A549 (cell line): ENCODE measurements around the gene CCR9. TPM values are rescaled to one million over a fixed set of nuclear protein-coding genes. Genes with fewer than 3 reads are reported as not detected.

Experiments used
- ATAC-seq, 2 experiments: fragments of 200-7000 bp in 1 of 2; fragments of >200 bp in 1 of 2; cut with Nextera tagmentation in 1 of 2; cut with Tn5 transposase in 1 of 2; 3 replicates each; pipeline versions ENCODE4 v1.8.0 to v1.9.1; 2018 to 2020; ENCODE audit warnings: mild to moderate bottlenecking in 1 of 2, moderate library complexity in 1 of 2
- CTCF ChIA-PET: fragments of 300-600 bp; sonication (Branson Sonifier 250); formaldehyde crosslinking; extraction: SDS; loops from one replicate; lab custom pipeline; 2021; ENCODE audit warnings: antibody characterized with exemption, inconsistent platforms; lab: Yijun Ruan, JAX
- POLR2A ChIA-PET: fragments of 350-600 bp; formaldehyde crosslinking; extraction: SDS; loops from one replicate; lab custom pipeline; 2021; ENCODE audit warnings: antibody characterized with exemption, inconsistent platforms; lab: Yijun Ruan, JAX
- DNase-seq, 2 experiments: peaks; one replicate each; pipeline versions ENCODE4 v3.0.0 to v3.0.0-alpha.2; 2011 to 2016; ENCODE audit warnings: low read depth in 1 of 2, low spot score in 1 of 2
- FAIRE-seq: peaks from 2 replicates; lab custom pipeline; 2011; peaks lifted over from hg19 to GRCh38; lab: Jason Lieb, UNC
- H3K27ac ChIP-seq, 2 experiments: fragments of >200 bp; sonication (Bioruptor Twin); formaldehyde crosslinking; 3 replicates each; pipeline ENCODE4 v1.5.1; 2016 to 2017
- H3K4me1 ChIP-seq: fragments of >200 bp; sonication (Bioruptor Twin); formaldehyde crosslinking; 3 replicates; pipeline ENCODE4 v1.6.1; 2016
- H3K4me2 ChIP-seq: fragments of >200 bp; sonication (Bioruptor Twin); formaldehyde crosslinking; 3 replicates; pipeline ENCODE4 v1.6.1; 2016
- H3K4me3 ChIP-seq: fragments of >200 bp; sonication (Bioruptor Twin); formaldehyde crosslinking; 3 replicates; pipeline ENCODE4 v1.5.1; 2016
- H3K9me3 ChIP-seq: fragments of >200 bp; sonication (Bioruptor Twin); formaldehyde crosslinking; 3 replicates; pipeline ENCODE4 v1.6.1; 2016
- BHLHE40 ChIP-seq: IDR thresholded peaks from 2 replicates; pipeline ENCODE4 v1.6.1; 2012; ENCODE audit warnings: low read depth, low read length, inconsistent platforms
- CBX2 ChIP-seq: fragments of 200-600 bp; sonication (generic); IDR thresholded peaks from 2 replicates; pipeline ENCODE4 v1.6.1; 2016; ENCODE audit warnings: low read depth, mild to moderate bottlenecking, borderline replicate concordance
- CEBPB ChIP-seq, 2 experiments: fragments of >200 bp in 1 of 2; sonication (Bioruptor Twin) in 1 of 2; formaldehyde crosslinking in 1 of 2; IDR thresholded peaks; 2 replicates each; pipeline ENCODE4 v1.6.1; 2012 to 2016
- CHD2 ChIP-seq: fragments of 150-350 bp; IDR thresholded peaks from 2 replicates; pipeline ENCODE4 v1.6.1; 2014; ENCODE audit warnings: low read length; ENCODE audit not compliant: partially characterized antibody
- CHD4 ChIP-seq: fragments of 200-600 bp; sonication (generic); IDR thresholded peaks from 2 replicates; pipeline ENCODE4 v1.6.1; 2016; ENCODE audit warnings: antibody characterized with exemption, mild to moderate bottlenecking, borderline replicate concordance
- CTCF ChIP-seq: fragments of >200 bp; sonication (Bioruptor Twin); formaldehyde crosslinking; IDR thresholded peaks from 3 replicates; pipeline ENCODE4 v1.5.1; 2016
- EHF ChIP-seq: fragments of 250-450 bp; sonication (Bioruptor Pico); IDR thresholded peaks from 2 replicates; pipeline ENCODE4 v1.5.0; 2020; ENCODE audit warnings: mild to moderate bottlenecking
- EP300 ChIP-seq, 2 experiments: fragments of >200 bp; sonication (Bioruptor Twin); formaldehyde crosslinking; IDR thresholded peaks; 2 replicates in 1 of 2; 3 replicates in 1 of 2; pipeline ENCODE4 v1.6.1; 2016 to 2017
- ESRRA ChIP-seq: fragments of 150-350 bp; IDR thresholded peaks from 2 replicates; pipeline ENCODE4 v1.6.1; 2014; ENCODE audit warnings: mild to moderate bottlenecking, low read length, borderline replicate concordance
- HDAC2 ChIP-seq: fragments of 200-600 bp; sonication (generic); IDR thresholded peaks from 2 replicates; pipeline ENCODE4 v1.6.1; 2016
- HEYL ChIP-seq: fragments of 250-450 bp; sonication (Bioruptor Pico); IDR thresholded peaks from 2 replicates; pipeline ENCODE4 v1.8.0; 2021; ENCODE audit warnings: mild to moderate bottlenecking, moderate library complexity
- HOXB13 ChIP-seq: fragments of 250-450 bp; sonication (Bioruptor Pico); IDR thresholded peaks from 2 replicates; pipeline ENCODE4 v1.5.0; 2020; ENCODE audit warnings: low read depth, mild to moderate bottlenecking, moderate library complexity
- KDM1A ChIP-seq: fragments of 200-600 bp; sonication (generic); IDR thresholded peaks from 2 replicates; pipeline ENCODE4 v1.6.1; 2016; ENCODE audit warnings: low read depth, mild to moderate bottlenecking
- KDM5A ChIP-seq: fragments of 200-600 bp; sonication (generic); IDR thresholded peaks from 2 replicates; pipeline ENCODE4 v1.6.1; 2016; ENCODE audit warnings: antibody characterized with exemption, mild to moderate bottlenecking
- MAFK ChIP-seq: fragments of 450-650 bp; IDR thresholded peaks from 2 replicates; pipeline ENCODE4 v1.6.1; 2014; ENCODE audit not compliant: partially characterized antibody
- MYC ChIP-seq: IDR thresholded peaks from 2 replicates; pipeline ENCODE4 v1.6.1; 2012; ENCODE audit warnings: mild to moderate bottlenecking, inconsistent platforms, low read length, improper control_type of control experiment, borderline replicate concordance
- NFE2L2 ChIP-seq: fragments of 150-350 bp; conservative IDR thresholded peaks from 2 replicates; pipeline ENCODE4 v1.6.1; 2014; ENCODE audit warnings: low read length
- PBX3 ChIP-seq: IDR thresholded peaks from 2 replicates; pipeline ENCODE4 v1.6.1; 2012
- POLR2AphosphoS2 ChIP-seq: conservative IDR thresholded peaks from 2 replicates; pipeline ENCODE4 v1.6.1; 2012; ENCODE audit warnings: low read length, improper control_type of control experiment, inconsistent platforms
- RARB ChIP-seq: fragments of 250-450 bp; sonication (Bioruptor Pico); IDR thresholded peaks from 2 replicates; pipeline ENCODE4 v1.8.0; 2021; ENCODE audit warnings: mild to moderate bottlenecking, moderate library complexity
- RCOR1 ChIP-seq: fragments of 150-350 bp; IDR thresholded peaks from 2 replicates; pipeline ENCODE4 v1.6.1; 2014; ENCODE audit warnings: antibody characterized with exemption, low read length, low read depth
- RNF2 ChIP-seq: fragments of 200-600 bp; sonication (generic); IDR thresholded peaks from 2 replicates; pipeline ENCODE4 v1.6.1; 2016; ENCODE audit warnings: low read depth, mild to moderate bottlenecking, antibody characterized with exemption, moderate library complexity, borderline replicate concordance
- SREBF2 ChIP-seq: fragments of 450-650 bp; IDR thresholded peaks from 2 replicates; pipeline ENCODE4 v1.6.1; 2014; ENCODE audit warnings: mild to moderate bottlenecking, moderate library complexity
- TP53 ChIP-seq: fragments of 250-450 bp; sonication (Bioruptor Pico); IDR thresholded peaks from 2 replicates; pipeline ENCODE4 v1.5.0; 2021; ENCODE audit warnings: mild to moderate bottlenecking, moderate library complexity
- ZFP36 ChIP-seq: fragments of 450-650 bp; IDR thresholded peaks from 2 replicates; pipeline ENCODE4 v1.6.1; 2014; ENCODE audit warnings: borderline replicate concordance; ENCODE audit not compliant: partially characterized antibody
- ZNF302 ChIP-seq: fragments of 250-450 bp; sonication (Bioruptor Pico); IDR thresholded peaks from 2 replicates; pipeline ENCODE4 v1.9.0; 2021; ENCODE audit warnings: inconsistent platforms, mild to moderate bottlenecking, moderate library complexity
- WGBS: methylation state at CpG from one replicate; pipeline ENCODE4 v1.1.6; 2017; ENCODE audit errors: missing lambda C conversion rate; 5-methylcytosine and 5-hydroxymethylcytosine counted together
- polyA plus RNA-seq, 4 experiments: library from polyadenylated mRNA; depleted of rRNA in 3 of 4; stranded (reverse); fragments of >200 nt; fragmentation: RNase III in 1 of 4; extraction: RNeasy Plus Mini Kit Qiagen cat#74134 plus additional on column Dnase treatment in 1 of 4; gene quantifications; 2 replicates in 3 of 4; 3 replicates in 1 of 4; pipeline ENCODE4 v1.2.3, GENCODE V29; 2011 to 2017
- TF ChIP-seq, protein P1 (sequence below): fragments of >200 bp; sonication (Bioruptor Twin); formaldehyde crosslinking; IDR thresholded peaks from 3 replicates; pipeline ENCODE4 v1.6.1; 2016
- TF ChIP-seq, protein P2 (sequence below): fragments of >200 bp; sonication (Bioruptor Twin); formaldehyde crosslinking; IDR thresholded peaks from 2 replicates; pipeline ENCODE4 v1.6.1; 2016
- TF ChIP-seq, protein P3 (sequence below): fragments of 250-450 bp; sonication (Bioruptor Pico); IDR thresholded peaks from 2 replicates; pipeline ENCODE4 v1.5.0; 2020; ENCODE audit warnings: low read depth, mild to moderate bottlenecking, moderate library complexity

Gene CCR9
- polyA plus RNA-seq, 2 of the 4 experiments (the other 2 are of a cell fraction), result not detected

- Histone ChIP-seq H3K4me1 (no peaks in the 10 kb centered on the region), H3K4me2 (no peak overlapping the region), H3K27ac (no peak overlapping the region), H3K4me3 (no peak overlapping the region), H3K9me3 (peaks cover 4% of the 10 kb centered on the region; the same call in 1 of the 3 replicates)
- ChIA-PET CTCF (no interaction called here), POLR2A (no interaction called here)
- DNase-seq (no peak), FAIRE-seq (no peak), ATAC-seq (no peak)
- WGBS, result 62% methylated on average over 7 of the region's 7 CpGs
- TF ChIP-seq, protein P1, sequence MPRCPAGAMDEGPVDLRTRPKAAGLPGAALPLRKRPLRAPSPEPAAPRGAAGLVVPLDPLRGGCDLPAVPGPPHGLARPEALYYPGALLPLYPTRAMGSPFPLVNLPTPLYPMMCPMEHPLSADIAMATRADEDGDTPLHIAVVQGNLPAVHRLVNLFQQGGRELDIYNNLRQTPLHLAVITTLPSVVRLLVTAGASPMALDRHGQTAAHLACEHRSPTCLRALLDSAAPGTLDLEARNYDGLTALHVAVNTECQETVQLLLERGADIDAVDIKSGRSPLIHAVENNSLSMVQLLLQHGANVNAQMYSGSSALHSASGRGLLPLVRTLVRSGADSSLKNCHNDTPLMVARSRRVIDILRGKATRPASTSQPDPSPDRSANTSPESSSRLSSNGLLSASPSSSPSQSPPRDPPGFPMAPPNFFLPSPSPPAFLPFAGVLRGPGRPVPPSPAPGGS, result no peak
- TF ChIP-seq HOXB13 (CRISPR knock-in tag) (no peak), RNF2 (no peak)
Measured at GRCh38 chr3:45858809-45859543, 27.4 kb upstream of the CCR9 start.

GRCh38 chr3:45860481-45860880, 25.9 kb upstream of the CCR9 start:
- no peak for TF ChIP-seq CBX2
- no peak for TF ChIP-seq MAFK
- TF ChIP-seq RARB, result no peak
- no peak for TF ChIP-seq CEBPB (IDR thresholded peaks at IDR 0.05)
- no peak for TF ChIP-seq HEYL
- no peak for TF ChIP-seq ZFP36
- TF ChIP-seq HDAC2, result no peak
- no peak for TF ChIP-seq EHF (CRISPR knock-in tag)
- TF ChIP-seq KDM5A, result no peak
- TF ChIP-seq, protein P2, sequence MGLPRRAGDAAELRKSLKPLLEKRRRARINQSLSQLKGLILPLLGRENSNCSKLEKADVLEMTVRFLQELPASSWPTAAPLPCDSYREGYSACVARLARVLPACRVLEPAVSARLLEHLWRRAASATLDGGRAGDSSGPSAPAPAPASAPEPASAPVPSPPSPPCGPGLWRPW, result no peak
- TF ChIP-seq SREBF2, result no peak
- TF ChIP-seq CHD4, result no peak
- TF ChIP-seq RCOR1, result no peak
- Histone ChIP-seq H3K27ac (no peak overlapping the region), H3K9me3 (peaks cover 4% of the 10 kb centered on the region; the same call in 1 of the 3 replicates), H3K4me3 (no peak overlapping the region), H3K4me1 (no peaks in the 10 kb centered on the region), H3K4me2 (no peak overlapping the region)
- DNase-seq (no peak), FAIRE-seq (no peak), ATAC-seq (no peak)
- 42% methylated on average over 4 of the region's 4 CpGs for WGBS
- CTCF ChIA-PET, result no interaction called here
- POLR2A ChIA-PET, result no interaction called here

GRCh38 chr3:45861043-45861719, 25.2 kb upstream of the CCR9 start:
- H3K9me3 ChIP-seq, result peaks cover 4% of the 10 kb centered on the region; the same call in 1 of the 3 replicates
- no peaks in the 10 kb centered on the region for H3K4me1 ChIP-seq
- no peak overlapping the region for H3K4me3 ChIP-seq
- ChIA-PET CTCF (interaction anchor here (1.4 kb wide), 1 partner anchor 10 kb away, joined by 3 read pairs; no protein-coding TSS in a partner anchor), POLR2A (no interaction called here)
- no peak overlapping the region for H3K4me2 ChIP-seq
- TF ChIP-seq HOXB13 (CRISPR knock-in tag) (no peak), TP53 (CRISPR knock-in tag) (no peak), EP300 (IDR thresholded peaks at IDR 0.05) (no peak), CHD2 (no peak), EHF (CRISPR knock-in tag) (no peak), MYC (no peak), BHLHE40 (no peak), ZNF302 (CRISPR knock-in tag) (no peak), ESRRA (no peak), PBX3 (no peak), POLR2AphosphoS2 (no peak), KDM1A (no peak), KDM5A (no peak), RCOR1 (no peak), NFE2L2 (no peak), HDAC2 (no peak), CTCF (no peak)
- TF ChIP-seq, protein P3, sequence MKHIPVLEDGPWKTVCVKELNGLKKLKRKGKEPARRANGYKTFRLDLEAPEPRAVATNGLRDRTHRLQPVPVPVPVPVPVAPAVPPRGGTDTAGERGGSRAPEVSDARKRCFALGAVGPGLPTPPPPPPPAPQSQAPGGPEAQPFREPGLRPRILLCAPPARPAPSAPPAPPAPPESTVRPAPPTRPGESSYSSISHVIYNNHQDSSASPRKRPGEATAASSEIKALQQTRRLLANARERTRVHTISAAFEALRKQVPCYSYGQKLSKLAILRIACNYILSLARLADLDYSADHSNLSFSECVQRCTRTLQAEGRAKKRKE (CRISPR knock-in tag), result no peak
- ATAC-seq (no peak), DNase-seq (no peak), FAIRE-seq (no peak)
- 30% methylated on average over 7 of the region's 7 CpGs for WGBS
- H3K27ac ChIP-seq, result no peak overlapping the region
